Ovary (tissue), 9 donors: ENCODE data around the gene CEP104. TPM values are rescaled to one million over a fixed set of nuclear protein-coding genes. Genes with fewer than 3 reads are reported as not detected.

Experiments
- DNase-seq, 5 donors: peaks; one replicate each; pipeline ENCODE4 v3.0.0-alpha.2; 2019 to 2020
- H3K27ac ChIP-seq, 2 donors: fragments of 200-600 bp; one replicate each; pipeline versions ENCODE4 v1.5.1 to v1.8.0; 2019 to 2022
- H3K27me3 ChIP-seq: fragments of 200-600 bp; one replicate; pipeline ENCODE4 v1.8.0; 2022
- H3K36me3 ChIP-seq: fragments of 200-600 bp; sonication (generic); one replicate; pipeline ENCODE4 v1.5.1; 2019
- H3K4me1 ChIP-seq: one replicate; pipeline ENCODE4 v1.8.1; 2013; ENCODE audit warnings: mild to moderate bottlenecking, moderate library complexity; ENCODE audit not compliant: insufficient read depth
- H3K4me3 ChIP-seq: fragments of 200-600 bp; sonication (generic); one replicate; pipeline ENCODE4 v1.5.1; 2017
- H3K9me3 ChIP-seq, 2 donors: fragments of 200-600 bp in 1 of 2; sonication (generic) in 1 of 2; one replicate each; pipeline versions ENCODE4 v1.5.1 to v1.8.1; 2013 to 2019; ENCODE audit warnings: mild to moderate bottlenecking in 1 of 2, moderate library complexity in 1 of 2
- EP300 ChIP-seq: sonication (generic); formaldehyde crosslinking; IDR thresholded peaks from one replicate; pipeline ENCODE4 v1.6.1; 2017; ENCODE audit warnings: antibody characterized with exemption
- POLR2A ChIP-seq: fragments of 450-650 bp; IDR thresholded peaks from one replicate; pipeline ENCODE4 v1.6.1; 2017; ENCODE audit warnings: antibody characterized with exemption, mild to moderate bottlenecking, moderate library complexity
- WGBS, 3 donors: extraction: QIAGEN DNeasy Blood & Tissue Kit in 1 of 3; methylation state at CpG; one replicate each; pipeline versions ENCODE4 v1.1.5 to v1.1.7; 2013 to 2017; 5-methylcytosine and 5-hydroxymethylcytosine counted together
- intact Hi-C, 4 donors: fragments of 100-400 bp; cut with DNase I; formaldehyde crosslinking; loops; one replicate each; pipeline versions ENCODE4 v1.11.0 to v1.15.1; 2022 to 2023
- polyA plus RNA-seq, 2 donors: library from polyadenylated mRNA; stranded (reverse); fragments of 200-250 nt in 1 of 2; fragments of 350-450 nt in 1 of 2; fragmentation: Illumina TruSeq in 1 of 2; extraction: RNeasy Lipid Tissue Mini Kit (QIAGEN cat#74804) in 1 of 2; gene quantifications; one replicate each; pipeline ENCODE4 v1.2.3, GENCODE V29; 2013 to 2014
- total RNA-seq, 7 donors: library from RNA; depleted of rRNA in 2 of 7; stranded (reverse); fragments of >200 nt in 2 of 7; fragmentation: NEBNext Ultra II Directional in 3 of 7; extraction: Animal tissue kit (Norgen Biotek cat#: 25700) in 3 of 7; gene quantifications; one replicate each; pipeline versions ENCODE4 v1.1.0 to v1.2.4, GENCODE V29; 2016 to 2023
- TF ChIP-seq, protein P1 (sequence below), 3 donors: fragments of 450-650 bp in 2 of 3; fragments of 200-600 bp in 1 of 3; IDR thresholded peaks; one replicate each; pipeline versions ENCODE4 v1.5.1 to v1.8.0; 2016 to 2022; ENCODE audit warnings: antibody characterized with exemption in 3 of 3, mild to moderate bottlenecking in 1 of 3
- donor health status: DM: no; HTN: no; CAD: no; lungs with moderate emphysema.
- donor health status: DM: no; HTN: no; CAD: no.
- donor health status: Bipolar disorder and iron deficiency.
- donor health status: DM: yes; HTN: yes; CAD: no.
- donor health status: DM: no; HTN: no; CAD: no.
- donor health status: DM: yes; HTN: yes; CAD: no.

CEP104 gene
- total and polyA plus RNA-seq, 9 donors = 7.9 to 40.7 (median 37.6) TPM

DNA sequence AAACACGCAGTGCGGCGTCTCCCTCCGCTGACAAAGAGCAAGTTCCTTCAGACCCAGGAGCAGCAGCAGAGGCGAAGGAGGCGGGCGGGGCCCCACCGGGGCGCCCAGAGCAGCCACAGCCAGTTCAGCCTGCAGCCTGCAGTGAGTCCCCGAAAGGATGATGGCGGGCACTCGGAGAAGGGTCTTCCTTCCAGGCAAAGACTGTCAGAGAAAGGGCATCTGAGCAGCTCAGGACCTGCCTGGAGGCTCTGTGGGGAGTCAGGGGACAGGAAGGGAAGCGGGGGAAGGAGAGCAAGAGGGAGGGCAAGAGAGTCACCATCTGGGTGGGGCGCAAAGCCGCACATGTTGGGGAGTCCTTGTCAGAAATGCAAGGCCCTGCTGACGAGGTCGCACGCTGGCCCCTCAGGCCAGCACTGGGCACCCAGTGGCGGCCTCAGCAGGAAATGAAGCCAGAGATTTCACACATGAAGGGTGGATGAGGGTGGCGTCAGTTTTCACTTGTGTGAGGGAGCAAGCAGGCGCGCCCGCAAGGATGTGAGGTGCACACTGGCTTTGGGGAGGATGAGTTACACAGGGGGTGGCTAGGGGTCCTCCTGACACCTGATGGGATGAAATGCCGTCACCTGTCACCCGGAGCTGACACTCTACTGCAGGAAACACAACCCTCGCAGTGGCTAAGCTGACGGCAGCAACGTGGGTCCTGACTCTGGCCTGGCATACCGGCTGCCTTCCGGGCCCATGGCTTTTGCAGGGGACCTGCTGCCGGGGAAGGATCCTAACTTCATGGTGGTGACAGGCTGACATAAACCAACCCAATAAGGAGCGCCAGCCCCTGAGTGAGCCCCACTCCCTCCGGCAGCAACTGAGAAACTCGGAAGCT, 67.3 kb downstream of the CEP104 start:
- intact Hi-C loops = no loop called here
- H3K9me3 ChIP-seq = no peaks in the 10 kb centered on the region
- DNase-seq = no peak
- no peaks in the 10 kb centered on the region for H3K36me3 ChIP-seq
- no peaks in the 10 kb centered on the region for H3K27me3 ChIP-seq
- WGBS, 3 donors = 83 to 86% (median 85%) methylated on average over 34 of the region's 34 CpGs
- peaks cover 7% of the 10 kb centered on the region for H3K4me1 ChIP-seq
- TF ChIP-seq, protein P1, sequence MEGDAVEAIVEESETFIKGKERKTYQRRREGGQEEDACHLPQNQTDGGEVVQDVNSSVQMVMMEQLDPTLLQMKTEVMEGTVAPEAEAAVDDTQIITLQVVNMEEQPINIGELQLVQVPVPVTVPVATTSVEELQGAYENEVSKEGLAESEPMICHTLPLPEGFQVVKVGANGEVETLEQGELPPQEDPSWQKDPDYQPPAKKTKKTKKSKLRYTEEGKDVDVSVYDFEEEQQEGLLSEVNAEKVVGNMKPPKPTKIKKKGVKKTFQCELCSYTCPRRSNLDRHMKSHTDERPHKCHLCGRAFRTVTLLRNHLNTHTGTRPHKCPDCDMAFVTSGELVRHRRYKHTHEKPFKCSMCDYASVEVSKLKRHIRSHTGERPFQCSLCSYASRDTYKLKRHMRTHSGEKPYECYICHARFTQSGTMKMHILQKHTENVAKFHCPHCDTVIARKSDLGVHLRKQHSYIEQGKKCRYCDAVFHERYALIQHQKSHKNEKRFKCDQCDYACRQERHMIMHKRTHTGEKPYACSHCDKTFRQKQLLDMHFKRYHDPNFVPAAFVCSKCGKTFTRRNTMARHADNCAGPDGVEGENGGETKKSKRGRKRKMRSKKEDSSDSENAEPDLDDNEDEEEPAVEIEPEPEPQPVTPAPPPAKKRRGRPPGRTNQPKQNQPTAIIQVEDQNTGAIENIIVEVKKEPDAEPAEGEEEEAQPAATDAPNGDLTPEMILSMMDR (IDR thresholded peaks at IDR 0.05) = no peak
- no peak overlapping the region for H3K27ac ChIP-seq
- H3K4me3 ChIP-seq = no peak overlapping the region

DNA sequence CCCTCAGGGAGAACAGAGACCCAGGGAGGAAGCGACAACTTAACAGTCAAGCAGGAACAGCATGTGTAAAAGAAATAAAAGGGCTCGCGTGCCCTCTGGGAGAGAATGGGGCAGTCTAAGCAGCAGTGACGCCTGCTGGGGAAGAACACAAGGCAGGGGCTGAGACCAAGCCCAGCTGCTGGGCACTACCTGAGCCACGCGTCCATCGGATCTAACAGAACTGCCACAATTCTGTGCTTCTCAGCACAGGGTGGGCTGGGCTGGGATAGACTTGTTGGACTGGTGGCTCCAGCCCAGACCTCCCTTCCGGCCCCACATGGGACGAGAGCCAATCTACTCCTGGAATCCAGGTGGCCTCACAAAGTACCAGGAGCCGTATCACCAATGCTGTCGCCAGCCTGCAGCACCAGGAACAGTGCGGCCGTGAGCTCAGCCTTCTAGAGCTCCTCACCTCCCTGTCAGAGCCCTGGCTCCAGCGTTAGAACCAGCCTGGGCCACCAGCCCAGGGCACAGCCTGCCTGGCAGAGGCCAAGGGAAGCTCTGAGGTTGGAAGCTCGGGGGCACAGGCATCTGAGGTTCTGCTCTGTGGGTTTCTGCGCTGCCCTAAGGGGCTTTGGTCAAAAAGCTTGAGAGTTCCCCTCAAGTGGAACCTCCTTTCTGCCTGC, 68.1 kb downstream of the CEP104 start:
- H3K4me3 ChIP-seq = no peak overlapping the region
- H3K36me3 ChIP-seq = no peaks in the 10 kb centered on the region
- no peaks in the 10 kb centered on the region for H3K27me3 ChIP-seq
- H3K4me1 ChIP-seq = peaks cover 3% of the 10 kb centered on the region
- WGBS, 3 donors = 77 to 82% (median 79%) methylated on average over 14 to 16 of the region's 16 CpGs
- H3K9me3 ChIP-seq = no peaks in the 10 kb centered on the region
- intact Hi-C loops = no loop called here
- TF ChIP-seq EP300 = no peak
- TF ChIP-seq POLR2A = no peak
- TF ChIP-seq, protein P1 (IDR thresholded peaks at IDR 0.05) = no peak
- no peak overlapping the region for H3K27ac ChIP-seq
- no peak for DNase-seq

DNA sequence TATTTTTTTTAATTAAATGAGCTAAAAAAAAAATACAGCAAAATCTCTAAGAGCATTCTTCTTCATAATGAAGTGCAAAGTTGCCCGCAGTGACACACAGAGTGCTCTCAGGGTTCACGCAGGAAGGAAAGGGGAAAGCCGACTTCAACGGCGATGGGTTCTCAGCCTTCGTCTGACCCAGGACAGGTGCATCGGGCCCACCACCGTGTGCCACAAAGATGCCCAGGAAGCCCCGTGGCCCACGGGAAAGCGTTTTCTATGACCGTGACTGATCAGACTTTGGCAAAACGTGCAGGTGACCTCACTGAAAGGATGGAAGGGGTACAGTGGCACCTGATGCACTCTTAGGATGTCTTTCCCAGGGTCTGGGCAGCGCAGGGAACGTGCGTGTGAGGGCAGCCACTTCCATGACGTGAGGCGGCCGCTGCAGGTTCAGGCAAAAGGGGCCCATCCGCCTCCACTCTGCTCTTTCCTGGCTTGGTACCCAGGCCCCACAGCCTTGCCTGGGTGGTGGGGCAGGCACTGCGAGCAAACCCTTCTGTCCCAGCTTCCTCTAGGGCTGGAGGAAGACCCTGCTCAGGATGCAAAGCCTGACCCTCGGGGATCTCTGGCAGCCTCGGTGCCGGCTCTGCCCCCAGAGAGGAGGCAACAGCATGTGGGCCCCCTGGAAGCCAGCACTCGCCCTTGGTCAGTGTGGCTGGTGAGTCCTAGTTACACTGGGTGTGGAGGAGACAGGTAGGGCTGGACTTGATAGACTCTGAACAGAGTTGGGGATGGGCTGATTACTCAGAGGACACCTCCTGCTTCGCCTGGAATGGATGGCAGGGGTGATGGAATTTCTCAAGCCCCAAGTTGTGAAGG, 69.0 kb downstream of the CEP104 start:
- no peak overlapping the region for H3K4me3 ChIP-seq
- H3K36me3 ChIP-seq = no peaks in the 10 kb centered on the region
- DNase-seq = no peak
- TF ChIP-seq EP300 = no peak
- TF ChIP-seq, protein P1 (IDR thresholded peaks at IDR 0.05) = no peak
- TF ChIP-seq POLR2A = no peak
- 86 to 89% (median 86%) methylated on average over 26 of the region's 26 CpGs for WGBS, 3 donors
- H3K27me3 ChIP-seq = no peaks in the 10 kb centered on the region
- H3K27ac ChIP-seq = no peak overlapping the region
- intact Hi-C loops = no loop called here
- H3K9me3 ChIP-seq = no peaks in the 10 kb centered on the region
- peaks cover 3% of the 10 kb centered on the region for H3K4me1 ChIP-seq

GRCh38 chr1:3787349-3787715, 69.7 kb downstream of the CEP104 start:
- H3K36me3 ChIP-seq = no peaks in the 10 kb centered on the region
- WGBS, 3 donors = 76 to 81% (median 77%) methylated on average over 10 of the region's 10 CpGs

More at GRCh38 chr1:3787349-3787715, 69.7 kb downstream of the CEP104 start:
- Histone ChIP-seq H3K9me3 (no peaks in the 10 kb centered on the region), H3K4me3 (no peak overlapping the region), H3K27ac (no peak overlapping the region), H3K27me3 (no peaks in the 10 kb centered on the region), H3K4me1 (peaks cover 3% of the 10 kb centered on the region)
- intact Hi-C loops = no loop called here
- TF ChIP-seq, protein P1 (IDR thresholded peaks at IDR 0.05) = no peak
- TF ChIP-seq EP300 (no peak), POLR2A (no peak)
- DNase-seq = no peak
